ENCODE data around the gene SPDEF.

DNA sequence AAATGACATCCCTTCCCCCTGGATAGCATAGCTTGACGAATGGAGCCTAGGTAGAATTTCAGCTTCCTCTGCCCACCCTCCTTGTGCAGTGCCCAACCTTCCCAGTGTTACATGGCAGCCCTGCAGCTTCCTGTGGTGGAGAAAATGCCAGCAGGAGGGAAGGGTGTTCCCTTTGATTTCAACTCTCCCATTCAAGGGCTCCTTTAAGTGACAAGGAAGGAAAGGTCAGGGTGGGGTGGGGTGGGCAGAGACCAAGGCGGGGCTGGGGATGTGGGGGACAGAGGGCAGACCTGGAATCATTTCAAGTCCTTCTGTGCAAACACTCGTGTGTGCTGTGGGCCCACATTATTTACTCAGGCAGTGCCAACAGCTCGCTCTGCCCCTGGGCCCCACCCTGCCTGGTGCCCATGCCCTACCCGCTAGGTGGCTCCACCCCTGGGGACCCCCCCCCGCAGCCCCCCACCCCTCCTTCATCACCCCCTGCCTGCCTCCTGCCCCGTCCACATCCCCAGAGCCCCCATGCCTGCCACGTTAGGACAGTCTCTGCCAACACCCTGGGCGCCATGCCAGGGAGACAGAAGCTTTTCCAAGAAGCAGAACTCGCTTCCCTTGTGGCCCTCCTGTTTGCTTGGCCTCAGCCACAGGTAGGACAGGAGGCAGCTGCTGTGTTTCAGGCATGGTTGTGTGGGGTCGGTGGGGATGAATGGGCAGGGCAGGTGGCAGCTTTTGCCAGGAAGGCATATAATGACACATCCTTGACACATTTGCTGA is 9.4 kb downstream of the SPDEF start:
- no peak for TF ChIP-seq ZFX (IDR thresholded peaks at IDR 0.05; ENCODE audit: borderline replicate concordance)
- TF ChIP-seq, protein P1, sequence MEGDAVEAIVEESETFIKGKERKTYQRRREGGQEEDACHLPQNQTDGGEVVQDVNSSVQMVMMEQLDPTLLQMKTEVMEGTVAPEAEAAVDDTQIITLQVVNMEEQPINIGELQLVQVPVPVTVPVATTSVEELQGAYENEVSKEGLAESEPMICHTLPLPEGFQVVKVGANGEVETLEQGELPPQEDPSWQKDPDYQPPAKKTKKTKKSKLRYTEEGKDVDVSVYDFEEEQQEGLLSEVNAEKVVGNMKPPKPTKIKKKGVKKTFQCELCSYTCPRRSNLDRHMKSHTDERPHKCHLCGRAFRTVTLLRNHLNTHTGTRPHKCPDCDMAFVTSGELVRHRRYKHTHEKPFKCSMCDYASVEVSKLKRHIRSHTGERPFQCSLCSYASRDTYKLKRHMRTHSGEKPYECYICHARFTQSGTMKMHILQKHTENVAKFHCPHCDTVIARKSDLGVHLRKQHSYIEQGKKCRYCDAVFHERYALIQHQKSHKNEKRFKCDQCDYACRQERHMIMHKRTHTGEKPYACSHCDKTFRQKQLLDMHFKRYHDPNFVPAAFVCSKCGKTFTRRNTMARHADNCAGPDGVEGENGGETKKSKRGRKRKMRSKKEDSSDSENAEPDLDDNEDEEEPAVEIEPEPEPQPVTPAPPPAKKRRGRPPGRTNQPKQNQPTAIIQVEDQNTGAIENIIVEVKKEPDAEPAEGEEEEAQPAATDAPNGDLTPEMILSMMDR (IDR thresholded peaks at IDR 0.05) = peak; percentile 11; the same call in 1 of the 2 replicates

Data from 22Rv1 (cell line).